Astrocyte (in vitro differentiated cells and primary cell): ENCODE results near the gene CDK2. TPM values are rescaled to one million over a fixed set of nuclear protein-coding genes. Genes with fewer than 3 reads are reported as not detected.

ENCODE experiments used
- DNase-seq: peaks from one replicate; pipeline ENCODE4 v3.0.0-alpha.2; 2010; ENCODE audit warnings: low read depth
- FAIRE-seq: peaks from 2 replicates; lab custom pipeline; 2011; peaks lifted over from hg19 to GRCh38; lab: Jason Lieb, UNC
- H2AFZ ChIP-seq: 2 replicates; pipeline ENCODE4 v1.6.0; 2012; ENCODE audit warnings: low read depth, low read length, inconsistent platforms
- H3K27ac ChIP-seq: 2 replicates; pipeline ENCODE4 v1.5.1; 2011; ENCODE audit warnings: low read depth, low read length, inconsistent platforms
- H3K27me3 ChIP-seq: 2 replicates; pipeline ENCODE4 v1.6.0; 2011; ENCODE audit warnings: low read length, inconsistent platforms; ENCODE audit not compliant: insufficient read depth
- H3K36me3 ChIP-seq: 2 replicates; pipeline ENCODE4 v1.5.1; 2011; ENCODE audit warnings: low read length, inconsistent platforms; ENCODE audit not compliant: insufficient read depth
- H3K4me1 ChIP-seq: 2 replicates; pipeline ENCODE4 v1.5.1; 2011; ENCODE audit warnings: low read length, inconsistent platforms; ENCODE audit not compliant: insufficient read depth
- H3K4me2 ChIP-seq: 2 replicates; pipeline ENCODE4 v1.6.0; 2012; ENCODE audit warnings: low read length, inconsistent platforms
- H3K4me3 ChIP-seq: 2 replicates; pipeline ENCODE4 v1.5.1; 2011; ENCODE audit warnings: low read depth, mild to moderate bottlenecking, low read length, inconsistent platforms; ENCODE audit not compliant: insufficient read depth
- H3K79me2 ChIP-seq: 2 replicates; pipeline ENCODE4 v1.6.0; 2012; ENCODE audit warnings: mild to moderate bottlenecking, low read length, inconsistent platforms; ENCODE audit not compliant: insufficient read depth
- H3K9ac ChIP-seq: 2 replicates; pipeline ENCODE4 v1.6.0; 2012; ENCODE audit warnings: mild to moderate bottlenecking, low read length, inconsistent platforms
- H3K9me3 ChIP-seq: 2 replicates; pipeline ENCODE4 v1.5.1; 2012; ENCODE audit warnings: low read depth, mild to moderate bottlenecking, low read length, inconsistent platforms; ENCODE audit not compliant: insufficient read depth
- H4K20me1 ChIP-seq: 2 replicates; pipeline ENCODE4 v1.6.0; 2012; ENCODE audit warnings: low read length, inconsistent platforms; ENCODE audit not compliant: insufficient read depth
- H3K27ac Mint-ChIP-seq: one replicate; pipeline ENCODE4 v1.8.0; 2021; ENCODE audit warnings: mild to moderate bottlenecking, mixed read lengths; ENCODE audit not compliant: unreplicated experiment
- H3K27me3 Mint-ChIP-seq: one replicate; pipeline ENCODE4 v1.8.0; 2021; ENCODE audit warnings: low read depth, mixed read lengths; ENCODE audit not compliant: unreplicated experiment
- H3K36me3 Mint-ChIP-seq: one replicate; pipeline ENCODE4 v1.8.0; 2021; ENCODE audit warnings: low read depth, mixed read lengths; ENCODE audit not compliant: unreplicated experiment
- H3K4me1 Mint-ChIP-seq: one replicate; pipeline ENCODE4 v1.8.0; 2021; ENCODE audit warnings: low read depth, mixed read lengths; ENCODE audit not compliant: unreplicated experiment
- H3K4me3 Mint-ChIP-seq: one replicate; pipeline ENCODE4 v1.8.0; 2021; ENCODE audit warnings: mild to moderate bottlenecking, moderate library complexity, mixed read lengths; ENCODE audit not compliant: unreplicated experiment
- H3K9me3 Mint-ChIP-seq: one replicate; pipeline ENCODE4 v1.8.0; 2021; ENCODE audit warnings: mild to moderate bottlenecking, mixed read lengths; ENCODE audit not compliant: unreplicated experiment
- CTCF ChIP-seq: IDR thresholded peaks from 2 replicates; pipeline ENCODE4 v1.5.1; 2011; ENCODE audit warnings: low read depth, mild to moderate bottlenecking, inconsistent platforms, low read length, moderate library complexity; ENCODE audit not compliant: insufficient read depth
- EZH2 ChIP-seq: IDR thresholded peaks from 2 replicates; pipeline ENCODE4 v1.6.1; 2012; ENCODE audit warnings: mild to moderate bottlenecking, low read length, inconsistent platforms; ENCODE audit not compliant: insufficient read depth
- total RNA-seq: library from RNA; stranded (reverse); gene quantifications from 2 replicates; pipeline ENCODE4 v1.2.1, GENCODE V29; 2021

The CDK2 gene
- total RNA-seq, 1 donor from 2014 or later: 44.3 TPM

GRCh38 chr12:55965941-55966407, 656 bp upstream of the CDK2 start, which contains the start of gene PMEL:
PMEL (minus strand) TSS chr12:55966042; CDS start chr12:55966011, 31 bp downstream.
- Histone ChIP-seq H3K4me1 (peaks cover 15% of the 10 kb centered on the region), H3K9me3 (no peaks in the 10 kb centered on the region), H3K36me3 (no peaks in the 10 kb centered on the region), H3K27ac (peak within 1 kb of the TSS; percentile 82), H4K20me1 (no peaks in the 10 kb centered on the region), H3K79me2 (peaks cover 23% of the 10 kb centered on the region), H3K9ac (peak within 1 kb of the TSS; percentile 95), H3K27me3 (no peaks in the 10 kb centered on the region), H3K4me3 (peak within 1 kb of the TSS; percentile 94), H2AFZ (peak within 1 kb of the TSS; percentile 88), H3K4me2 (peak within 1 kb of the TSS; percentile 86)
- Mint-ChIP-seq H3K27ac (peak within 1 kb of the TSS; percentile 76), H3K4me3 (peak within 1 kb of the TSS; percentile 95), H3K36me3 (no peaks in the 10 kb centered on the region), H3K9me3 (no peaks in the 10 kb centered on the region), H3K27me3 (no peaks in the 10 kb centered on the region), H3K4me1 (peaks cover 11% of the 10 kb centered on the region)
- FAIRE-seq: no peak
- DNase-seq: no peak
- TF ChIP-seq EZH2: no peak
- no peak for TF ChIP-seq CTCF

- H3K9me3 ChIP-seq: no peaks in the 10 kb centered on the region
- Mint-ChIP-seq H3K4me1 (peaks cover 19% of the 10 kb centered on the region), H3K9me3 (no peaks in the 10 kb centered on the region), H3K4me3 (no peak overlapping the region), H3K36me3 (no peaks in the 10 kb centered on the region), H3K27me3 (no peaks in the 10 kb centered on the region), H3K27ac (no peak overlapping the region)
- no peak overlapping the region for H2AFZ ChIP-seq
- H4K20me1 ChIP-seq: no peaks in the 10 kb centered on the region
- H3K27ac ChIP-seq: no peak overlapping the region
- H3K27me3 ChIP-seq: no peaks in the 10 kb centered on the region
- H3K4me3 ChIP-seq: no peak overlapping the region
- FAIRE-seq (no peak), DNase-seq (no peak)
- TF ChIP-seq CTCF (no peak), EZH2 (no peak)
- H3K4me2 ChIP-seq: no peak overlapping the region
- H3K36me3 ChIP-seq: no peaks in the 10 kb centered on the region
- peaks cover 27% of the 10 kb centered on the region for H3K79me2 ChIP-seq
- H3K4me1 ChIP-seq: peaks cover 27% of the 10 kb centered on the region
- H3K9ac ChIP-seq: no peak overlapping the region
These were observed 2.7 kb downstream of the CDK2 start for GRCh38 chr12:55969356-55969755.

GRCh38 chr12:55970775-55971174, 4.1 kb downstream of the CDK2 start:
- peaks cover 7% of the 10 kb centered on the region for H4K20me1 ChIP-seq
- H3K27ac Mint-ChIP-seq: peak overlapping the region; percentile 43
- peak overlapping the region; percentile 93 for H3K27ac ChIP-seq

More at GRCh38 chr12:55970775-55971174, 4.1 kb downstream of the CDK2 start:
- Mint-ChIP-seq H3K27me3 (no peaks in the 10 kb centered on the region), H3K4me3 (peak overlapping the region; percentile 29), H3K4me1 (peaks cover 22% of the 10 kb centered on the region), H3K36me3 (no peaks in the 10 kb centered on the region), H3K9me3 (no peaks in the 10 kb centered on the region)
- TF ChIP-seq EZH2 (no peak), CTCF (no peak)
- no peaks in the 10 kb centered on the region for H3K9me3 ChIP-seq
- DNase-seq (no peak), FAIRE-seq (no peak)
- no peak overlapping the region for H2AFZ ChIP-seq
- H3K4me3 ChIP-seq: no peak overlapping the region
- peaks cover 42% of the 10 kb centered on the region for H3K79me2 ChIP-seq
- H3K36me3 ChIP-seq: no peaks in the 10 kb centered on the region
- H3K4me2 ChIP-seq: no peak overlapping the region
- no peak overlapping the region for H3K9ac ChIP-seq
- no peaks in the 10 kb centered on the region for H3K27me3 ChIP-seq
- H3K4me1 ChIP-seq: peaks cover 26% of the 10 kb centered on the region
